Thyroid gland (tissue), 4 donors: ENCODE results near the gene ADPRM. TPM values are rescaled to one million over a fixed set of nuclear protein-coding genes. Genes with fewer than 3 reads are reported as not detected.

Source experiments
- DNase-seq, 2 donors: peaks; one replicate each; pipeline ENCODE4 v3.0.0-alpha.2; 2019
- H3K27ac ChIP-seq, 3 donors: fragments of 200-600 bp; sonication (generic); 1 replicate in 2 of 3; 2 replicates in 1 of 3; pipeline ENCODE4 v1.5.1; 2016 to 2019; ENCODE audit warnings: mild to moderate bottlenecking in 1 of 3, moderate library complexity in 1 of 3
- H3K27me3 ChIP-seq: fragments of 200-600 bp; sonication (generic); one replicate; pipeline ENCODE4 v1.5.1; 2019
- H3K36me3 ChIP-seq, 2 donors: fragments of 200-600 bp; sonication (generic); one replicate each; pipeline ENCODE4 v1.5.1; 2016 to 2019
- H3K4me1 ChIP-seq, 2 donors: fragments of 200-600 bp; sonication (generic); one replicate each; pipeline ENCODE4 v1.5.1; 2017 to 2019
- H3K4me3 ChIP-seq, 3 donors: fragments of 200-600 bp; sonication (generic); replicated peaks in 1 of 3; 1 replicate in 2 of 3; 2 replicates in 1 of 3; pipeline ENCODE4 v1.5.1; 2016; ENCODE audit warnings: mild to moderate bottlenecking in 1 of 3
- H3K9me3 ChIP-seq: fragments of 200-600 bp; sonication (generic); one replicate; pipeline ENCODE4 v1.5.1; 2017
- CTCF ChIP-seq, 6 experiments: fragments of 200-600 bp in 3 of 6; fragments of 450-650 bp in 3 of 6; sonication (generic) in 3 of 6; IDR thresholded peaks; one replicate each; pipeline ENCODE4 v1.5.1; 2016 to 2019; ENCODE audit warnings: antibody characterized with exemption in 6 of 6, mild to moderate bottlenecking in 2 of 6, inconsistent platforms in 1 of 6, moderate library complexity in 1 of 6
- POLR2A ChIP-seq, 2 donors: fragments of 450-650 bp; IDR thresholded peaks; one replicate each; pipeline ENCODE4 v1.6.1; 2017; ENCODE audit warnings: antibody characterized with exemption in 2 of 2, mild to moderate bottlenecking in 2 of 2, moderate library complexity in 1 of 2
- WGBS, 2 donors: methylation state at CpG; one replicate each; pipeline ENCODE4 v1.1.5; 2017; 5-methylcytosine and 5-hydroxymethylcytosine counted together
- intact Hi-C: fragments of 100-400 bp; cut with DNase I; formaldehyde crosslinking; loops from one replicate; pipeline ENCODE4 v1.15.1; 2023
- total RNA-seq, 4 donors: library from RNA; depleted of rRNA; stranded (reverse); fragments of >200 nt; gene quantifications; one replicate each; pipeline ENCODE4 v1.2.3, GENCODE V29; 2016

Gene ADPRM
- total RNA-seq, 4 donors from 2014 or later, result 16.3 to 21.4 (median 19.4) TPM

GRCh38 chr17:10756185-10756584, 58.8 kb downstream of the ADPRM start:
- Histone ChIP-seq H3K9me3 (no peaks in the 10 kb centered on the region), H3K27me3 (no peaks in the 10 kb centered on the region), H3K4me3 (no peak overlapping the region), H3K27ac (no peak overlapping the region), H3K4me1 (peaks cover 4 to 11% of the 10 kb centered on the region in 2 donors), H3K36me3 (no peaks in the 10 kb centered on the region)
- DNase-seq, result peak; percentile 30 to 44
- intact Hi-C loops, result no loop called here
- TF ChIP-seq POLR2A (IDR thresholded peaks at IDR 0.05) (no peak), CTCF (IDR thresholded peaks at IDR 0.05) (no peak)
- WGBS, 2 donors, result 44 to 61% methylated on average over 1 of the region's 1 CpG

- no peak overlapping the region for H3K27ac ChIP-seq
- H3K9me3 ChIP-seq, result no peaks in the 10 kb centered on the region
- H3K4me3 ChIP-seq, result no peak overlapping the region
- no peaks in the 10 kb centered on the region for H3K36me3 ChIP-seq
- WGBS, 2 donors, result 86 to 96% methylated on average over 2 of the region's 2 CpGs
- peaks cover 4 to 11% of the 10 kb centered on the region in 2 donors for H3K4me1 ChIP-seq
- TF ChIP-seq CTCF (IDR thresholded peaks at IDR 0.05) (no peak), POLR2A (IDR thresholded peaks at IDR 0.05) (no peak)
- no peaks in the 10 kb centered on the region for H3K27me3 ChIP-seq
- DNase-seq, result no peak
- intact Hi-C loops, result no loop called here
Observed at GRCh38 chr17:10756619-10757018, 59.2 kb downstream of the ADPRM start.

- Histone ChIP-seq H3K27me3 (no peaks in the 10 kb centered on the region), H3K27ac (no peak overlapping the region), H3K4me1 (peaks cover 4 to 11% of the 10 kb centered on the region in 2 donors), H3K4me3 (no peak overlapping the region), H3K9me3 (no peaks in the 10 kb centered on the region), H3K36me3 (no peaks in the 10 kb centered on the region)
- 81 to 89% methylated on average over 4 to 6 of the region's 6 CpGs for WGBS, 2 donors
- TF ChIP-seq POLR2A (IDR thresholded peaks at IDR 0.05), result no peak
- intact Hi-C loops, result no loop called here
- DNase-seq, result no peak
Observed at GRCh38 chr17:10757067-10757466, 59.7 kb downstream of the ADPRM start.

- peaks cover 4 to 11% of the 10 kb centered on the region in 2 donors for H3K4me1 ChIP-seq
- TF ChIP-seq CTCF (IDR thresholded peaks at IDR 0.05) (no peak), POLR2A (IDR thresholded peaks at IDR 0.05) (no peak)
- no peak for DNase-seq
- no peak overlapping the region for H3K4me3 ChIP-seq
- intact Hi-C loops, result no loop called here
- 64 to 70% methylated on average over 2 of the region's 2 CpGs for WGBS, 2 donors
- no peaks in the 10 kb centered on the region for H3K36me3 ChIP-seq
- H3K27ac ChIP-seq, result no peak overlapping the region
- no peaks in the 10 kb centered on the region for H3K27me3 ChIP-seq
- H3K9me3 ChIP-seq, result no peaks in the 10 kb centered on the region
Observed at GRCh38 chr17:10757647-10758046, 60.3 kb downstream of the ADPRM start.

- no peak for DNase-seq
- peaks cover 4 to 11% of the 10 kb centered on the region in 2 donors for H3K4me1 ChIP-seq
- no peak overlapping the region for H3K27ac ChIP-seq
- H3K9me3 ChIP-seq, result no peaks in the 10 kb centered on the region
- H3K36me3 ChIP-seq, result no peaks in the 10 kb centered on the region
- no peaks in the 10 kb centered on the region for H3K27me3 ChIP-seq
- TF ChIP-seq CTCF (IDR thresholded peaks at IDR 0.05) (no peak), POLR2A (IDR thresholded peaks at IDR 0.05) (no peak)
- H3K4me3 ChIP-seq, result no peak overlapping the region
- intact Hi-C loops, result no loop called here
- 85 to 93% methylated on average over 6 of the region's 6 CpGs for WGBS, 2 donors
Observed at GRCh38 chr17:10758062-10758461, 60.7 kb downstream of the ADPRM start.

Other genes starting within 250 kb of the ADPRM start
- gene MYH4, start 228.0 kb upstream of the ADPRM start, total RNA-seq, result not detected
- gene MYH1, start 179.1 kb upstream of the ADPRM start, total RNA-seq, result under 1 TPM in 1 of 4 donors, not detected in 3; under 0.01 TPM
- not detected for gene MYH2, start 147.9 kb upstream of the ADPRM start, total RNA-seq
- 1 to 10 TPM; 3.3 to 5.4 (median 3.5) TPM for gene MYH3, start 40.3 kb upstream of the ADPRM start, total RNA-seq
- gene SCO1, start 61 bp upstream of the ADPRM start, total RNA-seq, result 10 to 100 TPM; 31.2 to 36.0 (median 34.9) TPM
- gene TMEM220, start 32.4 kb downstream of the ADPRM start, total RNA-seq, result 10 to 100 TPM; 13.1 to 17.6 (median 15.5) TPM
- not detected for gene TMEM238L, start 106.5 kb downstream of the ADPRM start, total RNA-seq
- not detected for gene PIRT, start 140.5 kb downstream of the ADPRM start, total RNA-seq